Adrenal gland (tissue), 12 donors: ENCODE measurements around the gene DDX31. TPM values are rescaled to one million over a fixed set of nuclear protein-coding genes. Genes with fewer than 3 reads are reported as not detected.

ENCODE experiments used
- DNase-seq, 7 donors: peaks; one replicate each; pipeline ENCODE4 v3.0.0-alpha.2; 2019 to 2020
- H3K27ac ChIP-seq, 5 donors: fragments of 200-600 bp; sonication (generic) in 4 of 5; 1 replicate in 3 of 5; 2 replicates in 2 of 5; pipeline versions ENCODE4 v1.5.1 to v1.8.0; 2016 to 2020; ENCODE audit warnings: mild to moderate bottlenecking in 1 of 5
- H3K27me3 ChIP-seq: fragments of 200-600 bp; 2 replicates; pipeline ENCODE4 v1.8.0; 2021
- H3K36me3 ChIP-seq, 2 donors: fragments of 200-600 bp; replicated peaks in 1 of 2; 1 replicate in 1 of 2; 2 replicates in 1 of 2; pipeline versions ENCODE4 v1.5.1 to v1.8.0; 2018 to 2022
- H3K4me1 ChIP-seq, 2 donors: fragments of 200-600 bp; replicated peaks in 1 of 2; 1 replicate in 1 of 2; 2 replicates in 1 of 2; pipeline versions ENCODE4 v1.5.1 to v1.8.0; 2018 to 2021
- H3K4me3 ChIP-seq, 4 donors: fragments of 200-600 bp; sonication (generic) in 3 of 4; one replicate each; pipeline ENCODE4 v1.5.1; 2016 to 2018
- H3K9me3 ChIP-seq, 3 donors: fragments of 200-600 bp; sonication (generic) in 1 of 3; replicated peaks in 1 of 3; 1 replicate in 2 of 3; 2 replicates in 1 of 3; pipeline versions ENCODE4 v1.5.1 to v1.8.0; 2016 to 2021
- POLR2A ChIP-seq, 2 donors: fragments of 450-650 bp; IDR thresholded peaks; one replicate each; pipeline ENCODE4 v1.6.1; 2017; ENCODE audit warnings: antibody characterized with exemption in 2 of 2, mild to moderate bottlenecking in 2 of 2, moderate library complexity in 1 of 2
- WGBS, 4 donors: extraction: QIAGEN DNeasy Blood & Tissue Kit in 2 of 4; methylation state at CpG; one replicate each; pipeline versions ENCODE4 v1.1.5 to v1.1.7; 2013 to 2017; 5-methylcytosine and 5-hydroxymethylcytosine counted together
- intact Hi-C, 2 donors: fragments of 100-400 bp; cut with DNase I; formaldehyde crosslinking; loops; one replicate each; pipeline versions ENCODE4 v1.14.1 to v1.15.0; 2022 to 2023
- polyA plus RNA-seq, 3 donors: library from polyadenylated mRNA; stranded (reverse); fragments of 200-250 nt in 2 of 3; fragments of 350-450 nt in 1 of 3; fragmentation: Illumina TruSeq in 1 of 3; extraction: RNeasy Lipid Tissue Mini Kit (QIAGEN cat#74804) in 1 of 3; gene quantifications; one replicate each; pipeline ENCODE4 v1.2.3, GENCODE V29; 2013 to 2014
- total RNA-seq, 9 donors: library from RNA; depleted of rRNA in 4 of 9; stranded (reverse); fragments of >200 nt in 4 of 9; fragments of 120-200 nt in 1 of 9; fragmentation: NEBNext Ultra II Directional in 1 of 9; extraction: Animal tissue kit (Norgen Biotek cat#: 25700) in 1 of 9; gene quantifications; one replicate each; pipeline versions ENCODE4 v1.1.0 to v1.2.4, GENCODE V29; 2013 to 2023
- TF ChIP-seq, protein P1 (sequence below), 6 experiments: fragments of 450-650 bp in 4 of 6; fragments of 200-600 bp in 2 of 6; sonication (generic) in 1 of 6; IDR thresholded peaks; 1 replicate in 5 of 6; 2 replicates in 1 of 6; pipeline versions ENCODE4 v1.5.1 to v1.8.0; 2016 to 2021; ENCODE audit warnings: antibody characterized with exemption in 6 of 6, mild to moderate bottlenecking in 2 of 6, moderate library complexity in 1 of 6
- donor health status: healthy with polysubstance abuse.
- donor health status: Bipolar disorder and iron deficiency.
- donor health status: DM: yes; HTN: yes; CAD: no.
- donor health status: DM: no; HTN: no; CAD: no.
- donor health status: DM: no; HTN: no; CAD: no.
- donor health status: DM: yes; HTN: yes; CAD: no.

The DDX31 gene
- total and polyA plus RNA-seq, 12 donors: 7.4 to 13.8 (median 9.7) TPM

GRCh38 chr9:132708239-132708638 lies 38.5 kb upstream of the DDX31 start:
- no peak for DNase-seq
- H3K27ac ChIP-seq: no peak overlapping the region
- no peaks in the 10 kb centered on the region for H3K27me3 ChIP-seq
- TF ChIP-seq, protein P1, sequence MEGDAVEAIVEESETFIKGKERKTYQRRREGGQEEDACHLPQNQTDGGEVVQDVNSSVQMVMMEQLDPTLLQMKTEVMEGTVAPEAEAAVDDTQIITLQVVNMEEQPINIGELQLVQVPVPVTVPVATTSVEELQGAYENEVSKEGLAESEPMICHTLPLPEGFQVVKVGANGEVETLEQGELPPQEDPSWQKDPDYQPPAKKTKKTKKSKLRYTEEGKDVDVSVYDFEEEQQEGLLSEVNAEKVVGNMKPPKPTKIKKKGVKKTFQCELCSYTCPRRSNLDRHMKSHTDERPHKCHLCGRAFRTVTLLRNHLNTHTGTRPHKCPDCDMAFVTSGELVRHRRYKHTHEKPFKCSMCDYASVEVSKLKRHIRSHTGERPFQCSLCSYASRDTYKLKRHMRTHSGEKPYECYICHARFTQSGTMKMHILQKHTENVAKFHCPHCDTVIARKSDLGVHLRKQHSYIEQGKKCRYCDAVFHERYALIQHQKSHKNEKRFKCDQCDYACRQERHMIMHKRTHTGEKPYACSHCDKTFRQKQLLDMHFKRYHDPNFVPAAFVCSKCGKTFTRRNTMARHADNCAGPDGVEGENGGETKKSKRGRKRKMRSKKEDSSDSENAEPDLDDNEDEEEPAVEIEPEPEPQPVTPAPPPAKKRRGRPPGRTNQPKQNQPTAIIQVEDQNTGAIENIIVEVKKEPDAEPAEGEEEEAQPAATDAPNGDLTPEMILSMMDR (IDR thresholded peaks at IDR 0.05): no peak
- TF ChIP-seq POLR2A (IDR thresholded peaks at IDR 0.05): no peak
- no peaks in the 10 kb centered on the region for H3K9me3 ChIP-seq
- H3K36me3 ChIP-seq: no peaks in the 10 kb centered on the region
- intact Hi-C loops: no loop called here
- H3K4me3 ChIP-seq: no peak overlapping the region
- 72 to 81% (median 76%) methylated on average over 4 to 8 of the region's 8 CpGs for WGBS, 4 donors
- no peaks in the 10 kb centered on the region for H3K4me1 ChIP-seq

GRCh38 chr9:132703336-132703735 lies 33.6 kb upstream of the DDX31 start:
- intact Hi-C loops: no loop called here
- Histone ChIP-seq H3K4me1 (no peaks in the 10 kb centered on the region), H3K4me3 (no peak overlapping the region), H3K9me3 (no peaks in the 10 kb centered on the region), H3K27ac (no peak overlapping the region), H3K36me3 (no peaks in the 10 kb centered on the region), H3K27me3 (no peaks in the 10 kb centered on the region)
- DNase-seq: no peak
- 33 to 50% (median 43%) methylated on average over 2 of the region's 2 CpGs for WGBS, 4 donors
- no peak for TF ChIP-seq POLR2A (IDR thresholded peaks at IDR 0.05)
- TF ChIP-seq, protein P1 (IDR thresholded peaks at IDR 0.05): no peak

- TF ChIP-seq, protein P1 (IDR thresholded peaks at IDR 0.05): no peak
- TF ChIP-seq POLR2A (IDR thresholded peaks at IDR 0.05): no peak
- WGBS, 4 donors: 1 to 42% (median 22%) methylated on average over 1 of the region's 1 CpG
- intact Hi-C loops: no loop called here
- H3K4me3 ChIP-seq: no peak overlapping the region
- no peak for DNase-seq
- no peaks in the 10 kb centered on the region for H3K36me3 ChIP-seq
- peaks cover 0 to 4% (median 0%) of the 10 kb centered on the region in 3 donors for H3K9me3 ChIP-seq
- H3K4me1 ChIP-seq: no peaks in the 10 kb centered on the region
- H3K27ac ChIP-seq: no peak overlapping the region
- no peaks in the 10 kb centered on the region for H3K27me3 ChIP-seq
Measured at GRCh38 chr9:132702254-132702653, 32.5 kb upstream of the DDX31 start.

DNA sequence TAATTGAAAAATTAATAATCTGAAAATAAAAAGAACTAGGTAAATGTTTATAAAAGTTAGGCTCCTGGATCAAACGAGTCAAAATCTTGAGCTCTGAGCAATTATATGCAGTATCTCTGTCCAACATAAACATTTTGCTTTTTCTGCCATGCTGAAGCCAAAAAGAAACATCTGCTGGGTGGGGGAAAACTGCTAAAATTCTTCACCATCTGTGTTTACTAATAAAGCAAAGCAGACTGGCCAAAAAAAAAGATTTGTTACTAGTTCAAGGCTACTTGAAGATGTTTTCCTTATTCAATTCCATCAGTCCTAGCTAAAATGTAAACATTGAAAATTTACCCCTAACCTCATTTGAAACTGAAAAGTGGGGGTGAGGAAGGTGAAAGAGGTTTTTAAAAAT lies 30.2 kb upstream of the DDX31 start:
- DNase-seq: no peak
- TF ChIP-seq POLR2A (IDR thresholded peaks at IDR 0.05): no peak
- TF ChIP-seq, protein P1 (IDR thresholded peaks at IDR 0.05): no peak
- H3K4me1 ChIP-seq: no peaks in the 10 kb centered on the region
- 33 to 49% (median 40%) methylated on average over 1 of the region's 1 CpG for WGBS, 4 donors
- H3K36me3 ChIP-seq: no peaks in the 10 kb centered on the region
- H3K4me3 ChIP-seq: no peak overlapping the region
- intact Hi-C loops: no loop called here
- H3K9me3 ChIP-seq: peaks cover 0 to 4% (median 0%) of the 10 kb centered on the region in 3 donors
- H3K27me3 ChIP-seq: no peaks in the 10 kb centered on the region
- no peak overlapping the region for H3K27ac ChIP-seq
